T-helper 1 cell treated with Interleukin-12 subunit alpha and Interleukin-12 subunit beta and Interleukin-4 antibody, amounts not matched to agents 30 ng/mL and 1 ng/mL, for 36 hours (primary cell): ENCODE results near the gene SEMA3G. TPM values are rescaled to one million over a fixed set of nuclear protein-coding genes. Genes with fewer than 3 reads are reported as not detected.

Experiments
- intact Hi-C: fragments of 100-400 bp; cut with micrococcal nuclease; formaldehyde crosslinking; loops from one replicate; pipeline ENCODE4 v1.15.1; 2024
- total RNA-seq: library from RNA; stranded (reverse); gene quantifications from 2 replicates; pipeline ENCODE4 v1.2.3, GENCODE V29; 2022

SEMA3G gene
- total RNA-seq, 1 donor from 2014 or later, result not detected

DNA sequence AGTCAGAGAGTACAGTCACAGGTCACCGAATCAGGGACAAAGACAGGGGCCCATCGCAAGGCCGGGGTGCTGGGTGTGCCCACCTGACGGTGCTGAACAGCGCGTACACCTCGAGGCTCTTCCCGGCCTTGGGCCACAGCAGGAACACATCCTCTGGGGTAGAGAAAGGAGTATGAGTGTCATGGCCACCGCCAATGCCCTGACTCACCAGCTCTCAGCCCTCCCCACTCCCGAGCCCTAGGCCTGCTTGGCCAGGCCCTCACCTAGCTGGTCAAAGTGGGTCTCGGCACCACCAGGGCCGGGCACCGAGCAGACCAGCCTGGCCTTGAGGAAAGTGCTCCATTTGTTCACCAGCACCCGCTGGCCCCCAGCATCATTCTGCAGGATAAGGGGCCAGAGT is 4.2 kb downstream of the SEMA3G start:
- intact Hi-C loops, result no loop called here

DNA sequence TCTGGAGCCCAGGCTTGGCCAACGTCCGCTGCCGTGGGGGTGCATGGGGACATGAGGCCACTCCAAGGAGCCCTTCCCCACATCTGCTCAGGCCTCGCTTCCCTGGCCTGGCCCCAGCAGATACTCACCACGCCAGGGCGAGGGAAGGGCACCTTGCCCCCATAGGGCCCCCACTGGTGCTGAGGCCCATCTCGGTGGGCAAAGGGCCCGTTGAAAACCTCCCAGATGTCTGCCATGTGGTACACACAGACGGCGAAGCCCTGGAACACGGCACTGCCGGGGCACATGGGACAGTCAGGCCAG is 4.7 kb downstream of the SEMA3G start:
- intact Hi-C loops, result no loop called here

DNA sequence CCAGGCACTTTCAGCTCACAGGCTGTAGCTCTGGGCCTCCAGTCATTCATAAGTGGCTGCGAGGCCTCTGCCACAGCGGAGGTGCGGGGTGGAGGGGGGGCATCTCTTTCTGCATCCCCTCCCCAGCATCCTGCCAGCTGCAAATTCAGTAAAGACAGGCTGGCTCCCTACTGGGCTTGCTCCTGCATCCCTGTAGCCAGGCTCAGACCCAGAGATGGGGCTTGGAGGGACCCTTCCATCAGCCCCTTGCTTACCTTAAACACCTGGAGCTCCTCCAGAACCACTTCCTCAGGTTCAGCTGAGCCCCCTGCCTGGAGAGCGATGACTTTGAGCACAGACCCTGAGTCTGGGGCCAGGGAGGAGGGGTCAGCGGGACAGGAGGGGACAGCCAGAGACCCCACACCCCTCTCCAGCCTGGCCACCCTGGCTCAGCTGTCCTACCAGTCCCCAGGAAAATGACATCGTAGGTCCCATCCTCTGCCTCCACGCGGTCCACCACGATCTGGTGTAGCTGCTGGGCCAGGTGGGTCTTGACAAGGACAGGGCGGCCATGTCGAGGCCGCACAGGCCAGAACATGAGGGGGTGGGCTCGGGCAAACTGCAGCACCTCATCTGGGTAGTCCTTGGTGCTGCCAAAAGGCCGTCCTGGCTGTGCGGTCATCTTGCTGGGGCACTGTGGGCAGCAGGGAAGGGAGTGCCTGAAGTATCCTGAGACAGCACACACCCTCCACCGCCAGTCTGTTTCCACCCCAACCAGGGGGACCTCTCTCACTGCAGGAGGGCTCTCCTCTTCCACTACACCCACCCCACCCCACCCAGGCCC is 5.3 kb downstream of the SEMA3G start:
- intact Hi-C loops, result no loop called here

DNA sequence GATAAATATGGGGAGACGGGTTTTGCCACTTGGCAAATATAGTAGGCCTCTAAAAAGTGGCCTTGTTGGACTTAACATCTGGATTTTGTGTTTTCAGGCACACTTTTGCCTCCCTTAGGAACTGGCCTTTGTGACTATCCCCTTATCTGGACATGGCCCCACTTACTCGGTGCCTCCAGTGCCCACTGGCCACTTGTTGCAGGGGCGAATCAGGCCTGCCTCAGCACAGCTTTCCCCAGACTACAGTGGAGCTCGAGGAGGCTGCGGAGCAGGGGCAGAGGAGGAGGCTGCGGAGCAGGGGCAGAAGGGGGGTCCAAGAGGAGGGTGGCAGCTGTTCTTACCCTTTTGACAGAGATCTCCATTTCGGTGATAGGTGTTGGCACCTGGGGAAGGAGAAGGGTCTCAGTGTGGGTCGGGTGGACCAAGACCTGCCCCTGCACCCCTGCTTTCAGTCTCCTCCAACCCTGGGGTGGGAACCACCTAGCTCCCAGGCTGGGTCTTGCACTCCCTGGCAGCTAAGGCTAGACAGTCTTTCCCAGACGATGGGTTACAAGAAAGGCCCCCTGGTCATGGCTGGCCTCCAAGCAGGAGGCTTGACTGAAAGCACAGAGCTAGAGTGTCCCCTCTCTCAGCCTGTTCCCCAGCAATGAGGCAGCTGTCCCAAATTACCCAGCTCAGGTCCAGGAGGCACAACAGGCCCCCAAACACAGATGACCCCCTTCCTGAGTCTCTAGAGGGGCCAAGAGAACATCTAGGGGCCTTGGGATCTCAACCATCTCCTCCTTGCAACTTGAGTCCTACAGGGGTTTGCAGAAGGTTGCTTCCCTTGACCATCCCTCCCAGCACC is 6.1 kb downstream of the SEMA3G start:
- intact Hi-C loops, result no loop called here

DNA sequence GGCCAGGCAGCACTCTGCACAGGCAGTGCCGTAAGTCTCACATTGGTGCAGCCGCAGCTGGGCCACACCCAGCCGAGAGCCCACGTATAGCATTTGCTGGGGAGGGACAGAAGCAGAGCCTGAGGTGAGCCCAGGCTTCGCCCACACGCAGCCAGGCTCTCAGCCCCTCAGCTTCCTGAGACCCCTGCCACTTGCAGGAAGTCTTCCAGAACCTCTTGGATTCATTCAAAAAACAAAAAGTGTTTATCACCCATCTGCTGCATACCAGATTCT is 6.9 kb downstream of the SEMA3G start:
- intact Hi-C loops, result no loop called here

- intact Hi-C loops, result no loop called here
Observed at GRCh38 chr3:52437326-52438103, 7.4 kb downstream of the SEMA3G start.

DNA sequence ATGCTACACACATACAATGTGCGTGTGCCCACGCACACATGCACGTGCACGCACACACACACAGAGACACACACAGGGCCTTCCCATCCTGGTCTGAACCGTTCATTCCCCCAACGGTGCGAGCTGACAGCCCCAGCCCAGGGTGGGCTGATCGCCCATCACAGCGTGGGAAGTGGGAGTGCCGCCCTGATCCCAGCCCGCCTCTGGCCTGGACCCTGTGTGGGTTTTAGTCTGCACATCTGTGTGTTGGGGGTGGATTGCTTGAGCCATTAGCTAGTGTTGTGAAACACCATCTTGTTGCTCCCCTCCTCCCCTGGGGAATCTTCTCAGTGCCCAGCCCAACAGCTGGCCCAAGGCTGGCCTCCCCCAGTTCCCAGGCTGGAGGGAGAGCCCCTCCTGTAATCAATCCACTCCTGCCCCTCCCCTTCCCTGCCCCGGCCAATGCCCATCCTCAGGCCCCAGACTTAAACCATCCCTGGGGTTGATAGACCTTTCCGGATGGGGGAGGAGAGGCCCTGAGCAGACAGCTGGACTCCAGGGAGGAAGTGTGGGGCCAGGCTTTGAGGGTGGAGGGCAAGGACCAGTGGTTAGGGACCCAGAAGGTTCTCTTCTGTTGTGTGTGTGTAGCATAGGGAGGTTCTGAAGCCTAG is 8.3 kb downstream of the SEMA3G start:
- intact Hi-C loops, result no loop called here

GRCh38 chr3:52435246-52436101 is 9.4 kb downstream of the SEMA3G start:
- intact Hi-C loops, result no loop called here

DNA sequence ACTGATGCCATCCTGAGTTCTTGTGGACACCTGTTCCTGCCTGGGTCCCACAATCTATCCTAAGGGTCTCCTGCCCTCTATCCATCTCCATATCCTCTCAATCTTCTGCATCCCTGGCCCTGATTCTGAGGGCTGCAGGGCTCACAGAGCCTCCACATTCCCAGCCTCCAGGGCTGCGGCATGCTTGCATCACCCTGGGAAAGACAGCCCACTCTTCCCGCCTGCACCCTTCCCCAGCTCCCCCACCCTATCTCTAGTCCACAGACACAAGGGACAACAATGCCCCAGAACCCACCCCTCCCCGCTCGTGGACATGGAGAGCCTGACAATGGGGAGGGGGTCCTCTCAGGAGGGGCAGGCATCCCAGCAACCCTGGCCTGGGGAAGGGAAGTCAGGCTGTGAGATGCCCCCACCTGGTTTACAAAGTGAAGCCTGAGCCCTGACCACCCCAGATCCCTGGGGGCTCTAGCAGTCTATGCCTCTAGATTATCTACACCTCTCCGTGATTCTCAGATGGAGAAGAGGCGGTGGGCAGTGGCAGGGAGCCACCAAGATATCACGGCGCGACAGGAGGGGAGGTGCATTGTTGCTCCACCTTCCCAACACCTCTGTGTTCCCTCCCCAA is 10.3 kb downstream of the SEMA3G start:
- intact Hi-C loops, result no loop called here

DNA sequence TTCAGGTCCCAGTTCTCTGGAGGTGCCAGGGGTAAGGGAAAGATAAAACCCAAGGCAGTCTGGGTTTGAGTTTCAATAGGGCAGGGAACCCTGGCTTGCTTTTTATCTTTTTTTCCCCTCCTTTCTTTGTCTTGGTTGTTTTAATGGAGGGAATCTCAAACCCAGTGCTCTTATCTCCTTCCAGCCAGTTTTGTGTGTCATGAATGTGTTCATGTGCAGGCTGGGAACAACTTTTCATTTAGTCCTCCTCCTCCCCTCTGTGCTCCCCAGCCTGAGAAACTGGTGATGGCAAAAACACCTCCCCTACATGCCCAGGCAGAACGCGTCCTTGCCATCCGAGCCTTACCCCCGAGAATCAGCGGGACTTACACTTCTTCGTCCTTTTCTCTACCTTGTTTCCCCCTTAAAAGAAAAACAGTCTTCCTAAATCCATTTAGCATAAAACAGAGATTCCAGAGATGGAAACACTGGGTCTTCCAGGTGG is 10.9 kb downstream of the SEMA3G start:
- intact Hi-C loops, result no loop called here

- intact Hi-C loops, result no loop called here
Observed at GRCh38 chr3:52433328-52433995, 11.4 kb downstream of the SEMA3G start.

DNA sequence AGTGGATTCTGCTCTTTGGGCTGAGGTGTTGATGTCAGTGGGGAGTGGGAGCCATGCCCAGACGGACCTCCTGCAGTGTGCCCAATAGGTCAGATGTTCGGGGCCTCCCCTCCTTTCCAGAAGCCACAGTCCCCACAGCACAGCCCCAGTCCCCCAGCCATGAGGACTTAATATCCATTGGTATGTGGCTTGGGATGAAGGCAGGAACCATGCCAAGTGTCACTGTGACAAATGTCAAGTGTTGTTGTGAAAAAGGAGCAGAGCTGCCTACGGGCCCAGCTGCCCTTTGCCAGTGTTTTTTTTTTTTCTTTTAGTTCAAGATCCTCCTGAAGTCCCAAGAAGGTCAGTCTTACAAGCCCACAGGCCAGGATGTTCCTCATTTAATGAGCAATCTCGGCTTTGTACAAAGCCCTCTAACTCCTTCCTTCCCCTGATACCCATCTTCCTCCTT is 12.2 kb downstream of the SEMA3G start:
- intact Hi-C loops, result no loop called here

GRCh38 chr3:52432225-52432624 is 12.7 kb downstream of the SEMA3G start:
- intact Hi-C loops, result no loop called here

DNA sequence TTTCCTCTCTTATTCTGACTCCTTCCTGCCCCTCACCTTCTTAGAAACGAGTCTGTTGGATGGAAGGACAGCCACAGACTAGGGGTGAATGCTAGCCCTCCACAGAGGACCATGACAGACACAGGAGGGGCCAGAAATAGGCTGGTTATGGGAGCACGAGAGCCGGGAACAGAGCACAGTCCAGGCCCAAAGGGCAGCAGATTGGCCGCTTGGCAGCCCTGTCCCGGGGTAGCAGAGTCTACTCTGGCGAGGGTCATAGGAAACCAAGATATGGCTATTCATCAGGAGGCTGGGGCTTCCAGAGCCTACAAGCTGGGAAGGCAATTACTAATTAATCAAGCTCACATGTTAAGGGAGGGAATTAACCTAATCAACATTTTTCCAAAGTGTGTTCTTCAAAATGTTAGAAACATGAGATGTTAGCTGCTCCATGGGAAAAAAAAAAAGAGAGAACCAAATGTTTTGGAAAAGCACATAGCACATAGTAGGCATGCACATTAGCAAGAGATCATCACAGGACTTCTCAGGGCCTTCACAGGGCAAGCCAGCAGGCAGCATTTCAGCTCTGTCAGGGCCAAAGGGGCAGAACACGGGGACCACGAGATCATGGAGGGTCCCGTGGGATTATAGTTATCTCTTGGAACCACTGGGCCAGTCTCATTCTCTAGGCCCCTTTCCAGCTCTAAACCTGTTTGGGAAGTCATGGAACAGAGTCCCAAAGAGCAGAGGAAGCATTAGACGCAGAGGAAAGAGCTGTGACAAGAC is 13.3 kb downstream of the SEMA3G start:
- intact Hi-C loops, result no loop called here

DNA sequence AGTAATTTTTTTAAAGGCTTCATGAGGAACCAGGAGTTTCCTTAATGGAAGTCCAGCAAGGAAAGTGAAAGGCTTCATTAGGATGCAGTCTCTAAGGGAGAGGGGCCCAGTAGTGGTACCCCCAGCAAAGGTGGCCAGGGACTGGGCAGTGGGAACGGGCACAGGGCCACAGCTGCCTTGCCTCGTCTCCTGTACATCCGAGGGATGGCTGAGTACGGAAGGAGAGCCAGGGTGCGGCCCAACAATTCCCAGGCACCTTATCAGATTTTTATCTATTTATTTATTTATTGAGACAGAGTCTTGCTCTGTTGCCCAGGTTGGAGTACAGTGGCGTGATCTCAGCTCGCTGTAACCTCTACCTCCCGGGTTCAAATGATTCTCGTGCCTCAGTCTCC is 14.5 kb downstream of the SEMA3G start:
- intact Hi-C loops, result no loop called here

DNA sequence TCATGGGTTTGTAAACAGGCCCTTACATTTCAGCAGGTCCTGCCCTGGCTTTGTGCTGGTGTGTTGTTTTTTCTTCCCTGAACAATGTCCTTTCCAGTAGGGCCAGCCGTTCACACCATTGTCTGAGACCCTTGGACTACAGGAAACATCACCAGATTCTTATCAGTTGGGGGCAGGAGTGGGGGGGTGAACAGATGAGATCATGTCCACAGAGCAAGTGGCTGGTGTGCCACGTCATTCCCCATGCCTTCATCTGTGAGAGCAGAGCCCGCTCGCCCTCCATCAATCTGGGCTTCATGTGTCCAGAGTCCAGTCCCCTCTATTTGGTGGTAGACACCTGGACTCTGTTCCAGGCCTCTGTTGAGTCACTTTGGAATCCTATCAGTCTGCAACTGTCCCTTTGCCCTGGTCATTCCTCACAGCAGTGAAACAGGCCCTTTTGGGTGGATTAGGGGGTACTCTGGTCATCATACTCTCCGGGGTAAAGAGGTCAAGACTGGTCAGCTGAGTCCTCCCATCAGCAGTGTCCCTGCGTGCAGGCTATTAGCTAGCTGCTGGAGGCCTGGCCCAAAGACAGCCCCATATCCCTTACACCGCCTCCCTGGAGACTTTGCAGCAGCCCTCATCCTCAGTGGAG is 15.0 kb downstream of the SEMA3G start:
- intact Hi-C loops, result no loop called here

DNA sequence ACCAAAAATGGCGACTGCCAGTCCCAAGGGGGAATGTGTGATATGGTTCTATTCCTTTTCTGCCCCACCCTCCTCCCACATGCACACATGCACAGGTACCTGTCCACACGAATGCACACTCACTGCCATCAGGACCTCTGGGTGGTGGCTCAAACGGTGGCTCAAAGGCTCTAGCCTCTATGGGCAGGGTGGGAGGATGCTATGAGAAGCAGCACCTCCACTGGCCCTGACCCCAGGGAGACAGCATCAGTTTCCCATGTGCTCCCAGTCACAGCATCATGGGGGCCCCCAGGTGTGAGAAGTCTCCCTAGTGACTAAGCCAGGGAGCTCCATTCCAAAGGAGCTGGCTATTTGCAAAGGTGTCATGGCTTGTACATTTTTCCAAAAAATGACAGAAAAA is 15.9 kb downstream of the SEMA3G start:
- intact Hi-C loops, result no loop called here
